Adrenal gland (tissue), 5 donors: ENCODE data around the gene HIVEP3.

Experiments
- CTCF ChIP-seq, 6 experiments: fragments of 450-650 bp in 4 of 6; fragments of 200-600 bp in 2 of 6; sonication (generic) in 1 of 6; IDR thresholded peaks; 1 replicate in 5 of 6; 2 replicates in 1 of 6; pipeline versions ENCODE4 v1.5.1 to v1.8.0; 2016 to 2021; ENCODE audit warnings: antibody characterized with exemption in 6 of 6, mild to moderate bottlenecking in 2 of 6, moderate library complexity in 1 of 6
- POLR2A ChIP-seq, 2 donors: fragments of 450-650 bp; IDR thresholded peaks; one replicate each; pipeline ENCODE4 v1.6.1; 2017; ENCODE audit warnings: antibody characterized with exemption in 2 of 2, mild to moderate bottlenecking in 2 of 2, moderate library complexity in 1 of 2
- donor health status: DM: no; HTN: no; CAD: no.

- TF ChIP-seq CTCF (IDR thresholded peaks at IDR 0.05) (no peak), POLR2A (IDR thresholded peaks at IDR 0.05) (no peak)
Measured at GRCh38 chr1:41617336-41617735, 301.4 kb downstream of the HIVEP3 start.
